GM19397 (cell line): ENCODE results near the gene PRKN.
A peak's percentile ranks its signal among the peaks of the same experiment; 100 is the strongest.

Experiments
- ATAC-seq: cut with Tn5 transposase; IDR thresholded peaks from one replicate; pipeline ENCODE4 v1.9.1; 2021; ENCODE audit warnings: mild to moderate bottlenecking, moderate library complexity; ENCODE audit not compliant: unreplicated experiment

The PRKN gene

GRCh38 chr6:162727322-162728182 is at the start of gene PRKN, which contains the start of gene PACRG:
Gene PRKN, minus strand, starts transcription at chr6:162727766.
Gene PACRG, plus strand, starts transcription at chr6:162727974.
- peak; percentile 98 for ATAC-seq

- ATAC-seq, result no peak
These were observed 49.5 kb upstream of the PRKN start for GRCh38 chr6:162777091-162777490.

- no peak for ATAC-seq
These were observed 46.4 kb upstream of the PRKN start for GRCh38 chr6:162773996-162774395.

GRCh38 chr6:162772466-162772865 is 44.9 kb upstream of the PRKN start:
- no peak for ATAC-seq

- no peak for ATAC-seq
These were observed 43.4 kb upstream of the PRKN start for GRCh38 chr6:162770955-162771354.

- no peak for ATAC-seq
These were observed 42.6 kb upstream of the PRKN start for GRCh38 chr6:162770136-162770535.

- ATAC-seq, result no peak
These were observed 26.2 kb upstream of the PRKN start for GRCh38 chr6:162753775-162754174.

- no peak for ATAC-seq
These were observed 23.8 kb upstream of the PRKN start for GRCh38 chr6:162751211-162751859.

GRCh38 chr6:162750776-162751175 is 23.2 kb upstream of the PRKN start:
- no peak for ATAC-seq

GRCh38 chr6:162736961-162737360 is 9.4 kb upstream of the PRKN start:
- no peak for ATAC-seq

GRCh38 chr6:162733489-162733888 is 5.9 kb upstream of the PRKN start:
- ATAC-seq, result no peak

- no peak for ATAC-seq
These were observed 2.9 kb upstream of the PRKN start for GRCh38 chr6:162730502-162730901.

GRCh38 chr6:162728706-162729105 is 1.1 kb upstream of the PRKN start:
- ATAC-seq, result no peak

- no peak for ATAC-seq
These were observed 631 bp upstream of the PRKN start for GRCh38 chr6:162728197-162728596.

- no peak for ATAC-seq
These were observed 632 bp downstream of the PRKN start for GRCh38 chr6:162726947-162727321.

- ATAC-seq, result no peak
These were observed 4.9 kb downstream of the PRKN start for GRCh38 chr6:162722633-162723032.

GRCh38 chr6:162722226-162722625 is 5.3 kb downstream of the PRKN start:
- no peak for ATAC-seq

GRCh38 chr6:162721404-162721687 is 6.2 kb downstream of the PRKN start:
- no peak for ATAC-seq

GRCh38 chr6:162719528-162719927 is 8.0 kb downstream of the PRKN start:
- ATAC-seq, result no peak

- ATAC-seq, result no peak
These were observed 12.0 kb downstream of the PRKN start for GRCh38 chr6:162715601-162716000.

GRCh38 chr6:162713974-162714780 is 13.4 kb downstream of the PRKN start:
- no peak for ATAC-seq

GRCh38 chr6:162712694-162713093 is 14.9 kb downstream of the PRKN start:
- no peak for ATAC-seq
